ENCODE data around the gene GJB1. TPM values are rescaled to one million over a fixed set of nuclear protein-coding genes. Genes with fewer than 3 reads are reported as not detected.

GJB1 gene
- total RNA-seq, 1 experiment from 2014 or later: not detected

GRCh38 chrX:71236836-71237235 lies 13.8 kb downstream of the GJB1 start:
- no peak overlapping the region for H3K27ac ChIP-seq (ENCODE audit: low read depth, low read length, poor library complexity, severe bottlenecking)
- POLR2A ChIA-PET (ENCODE audit: low non-redundant PET): no interaction called here
- BruUV-seq (replicated peaks): no TSS peak
- CTCF ChIA-PET: no interaction called here
- H3K27me3 ChIP-seq (replicated peaks; ENCODE audit: insufficient read depth, low read depth, low read length, poor library complexity): no peaks in the 10 kb centered on the region
- H3K4me3 ChIP-seq (ENCODE audit: low read depth, low read length, poor library complexity, severe bottlenecking): no peak overlapping the region
- peaks cover 11% of the 10 kb centered on the region for H3K36me3 ChIP-seq (ENCODE audit: insufficient read depth, low read length, poor library complexity, severe bottlenecking)
- TF ChIP-seq, protein P1, sequence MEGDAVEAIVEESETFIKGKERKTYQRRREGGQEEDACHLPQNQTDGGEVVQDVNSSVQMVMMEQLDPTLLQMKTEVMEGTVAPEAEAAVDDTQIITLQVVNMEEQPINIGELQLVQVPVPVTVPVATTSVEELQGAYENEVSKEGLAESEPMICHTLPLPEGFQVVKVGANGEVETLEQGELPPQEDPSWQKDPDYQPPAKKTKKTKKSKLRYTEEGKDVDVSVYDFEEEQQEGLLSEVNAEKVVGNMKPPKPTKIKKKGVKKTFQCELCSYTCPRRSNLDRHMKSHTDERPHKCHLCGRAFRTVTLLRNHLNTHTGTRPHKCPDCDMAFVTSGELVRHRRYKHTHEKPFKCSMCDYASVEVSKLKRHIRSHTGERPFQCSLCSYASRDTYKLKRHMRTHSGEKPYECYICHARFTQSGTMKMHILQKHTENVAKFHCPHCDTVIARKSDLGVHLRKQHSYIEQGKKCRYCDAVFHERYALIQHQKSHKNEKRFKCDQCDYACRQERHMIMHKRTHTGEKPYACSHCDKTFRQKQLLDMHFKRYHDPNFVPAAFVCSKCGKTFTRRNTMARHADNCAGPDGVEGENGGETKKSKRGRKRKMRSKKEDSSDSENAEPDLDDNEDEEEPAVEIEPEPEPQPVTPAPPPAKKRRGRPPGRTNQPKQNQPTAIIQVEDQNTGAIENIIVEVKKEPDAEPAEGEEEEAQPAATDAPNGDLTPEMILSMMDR (conservative IDR thresholded peaks at IDR 0.05; ENCODE audit: low read depth, low read length): no peak
- no peak for TF ChIP-seq EZH2 (IDR thresholded peaks at IDR 0.05; ENCODE audit: borderline replicate concordance, low read depth, low read length, poor library complexity, severe bottlenecking)
- no peak for DNase-seq (ENCODE audit: low spot score)
- H3K4me1 ChIP-seq (ENCODE audit: insufficient read depth, low read length, poor library complexity, severe bottlenecking): no peaks in the 10 kb centered on the region
- intact Hi-C loops (cut with micrococcal nuclease; ENCODE audit: unreplicated experiment): no loop called here
- H3K9me3 ChIP-seq (ENCODE audit: low read depth, low read length, poor library complexity, severe bottlenecking): no peaks in the 10 kb centered on the region

DNA sequence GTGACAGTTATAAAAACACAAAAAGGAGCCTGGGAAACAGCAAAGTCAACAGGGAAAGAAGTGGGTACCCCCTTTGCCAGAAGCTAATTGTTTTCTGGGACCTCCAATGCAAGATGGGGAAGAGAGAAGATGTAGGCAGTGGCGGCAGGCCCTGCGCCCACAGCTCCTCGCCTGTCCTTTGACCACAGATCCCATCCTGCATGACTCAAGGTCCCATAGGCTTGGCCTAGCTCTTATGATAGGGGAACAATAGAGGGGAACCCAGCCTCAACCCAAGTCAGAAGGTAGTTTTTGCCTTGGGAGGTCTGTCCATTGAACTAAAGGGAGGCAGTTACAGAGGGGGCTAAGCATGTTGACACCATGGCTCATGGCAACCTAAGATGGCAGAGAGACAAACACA lies 16.8 kb downstream of the GJB1 start:
- POLR2A ChIA-PET (ENCODE audit: low non-redundant PET): no interaction called here
- TF ChIP-seq, protein P1 (conservative IDR thresholded peaks at IDR 0.05; ENCODE audit: low read depth, low read length): no peak
- TF ChIP-seq EZH2 (IDR thresholded peaks at IDR 0.05; ENCODE audit: borderline replicate concordance, low read depth, low read length, poor library complexity, severe bottlenecking): no peak

GRCh38 chrX:71241301-71241700 lies 18.3 kb downstream of the GJB1 start:
- intact Hi-C loops (cut with micrococcal nuclease; ENCODE audit: unreplicated experiment): no loop called here
- ChIA-PET POLR2A (ENCODE audit: low non-redundant PET) (no interaction called here), CTCF (no interaction called here)
- no peak for DNase-seq (ENCODE audit: low spot score)
- H3K36me3 ChIP-seq (ENCODE audit: insufficient read depth, low read length, poor library complexity, severe bottlenecking): peaks cover 52% of the 10 kb centered on the region
- H3K9me3 ChIP-seq (ENCODE audit: low read depth, low read length, poor library complexity, severe bottlenecking): no peaks in the 10 kb centered on the region
- H3K4me3 ChIP-seq (ENCODE audit: low read depth, low read length, poor library complexity, severe bottlenecking): no peak overlapping the region
- no peaks in the 10 kb centered on the region for H3K27me3 ChIP-seq (replicated peaks; ENCODE audit: insufficient read depth, low read depth, low read length, poor library complexity)
- H3K27ac ChIP-seq (ENCODE audit: low read depth, low read length, poor library complexity, severe bottlenecking): no peak overlapping the region
- no peak for TF ChIP-seq EZH2 (IDR thresholded peaks at IDR 0.05; ENCODE audit: borderline replicate concordance, low read depth, low read length, poor library complexity, severe bottlenecking)
- TF ChIP-seq, protein P1 (conservative IDR thresholded peaks at IDR 0.05; ENCODE audit: low read depth, low read length): no peak
- H3K4me1 ChIP-seq (ENCODE audit: insufficient read depth, low read length, poor library complexity, severe bottlenecking): no peaks in the 10 kb centered on the region
- BruUV-seq (replicated peaks): no TSS peak

More for the DNA sequence above, 16.8 kb downstream of the GJB1 start:
- DNase-seq (ENCODE audit: low spot score): no peak
- Histone ChIP-seq H3K4me1 (ENCODE audit: insufficient read depth, low read length, poor library complexity, severe bottlenecking) (no peaks in the 10 kb centered on the region), H3K36me3 (ENCODE audit: insufficient read depth, low read length, poor library complexity, severe bottlenecking) (peaks cover 38% of the 10 kb centered on the region), H3K4me3 (ENCODE audit: low read depth, low read length, poor library complexity, severe bottlenecking) (no peak overlapping the region), H3K27ac (ENCODE audit: low read depth, low read length, poor library complexity, severe bottlenecking) (no peak overlapping the region), H3K27me3 (replicated peaks; ENCODE audit: insufficient read depth, low read depth, low read length, poor library complexity) (no peaks in the 10 kb centered on the region), H3K9me3 (ENCODE audit: low read depth, low read length, poor library complexity, severe bottlenecking) (no peaks in the 10 kb centered on the region)
- intact Hi-C loops (cut with micrococcal nuclease; ENCODE audit: unreplicated experiment): no loop called here
- BruUV-seq (replicated peaks): TSS peak; percentile 67
- CTCF ChIA-PET: no interaction called here

Data from A673 (cell line).